NCI-H2081 (cell line): ENCODE results near the gene RAB15.
"Not testable (repeated sequence)": the region's sequence is repeated elsewhere in the genome, so short reads cannot be mapped to it uniquely, and the experiment has no call there.

Source experiments
- DNase-seq, 2 experiments: peaks; one replicate each; lab custom pipeline; 2025; lab: John Stamatoyannopoulos, UW

Gene RAB15

DNA sequence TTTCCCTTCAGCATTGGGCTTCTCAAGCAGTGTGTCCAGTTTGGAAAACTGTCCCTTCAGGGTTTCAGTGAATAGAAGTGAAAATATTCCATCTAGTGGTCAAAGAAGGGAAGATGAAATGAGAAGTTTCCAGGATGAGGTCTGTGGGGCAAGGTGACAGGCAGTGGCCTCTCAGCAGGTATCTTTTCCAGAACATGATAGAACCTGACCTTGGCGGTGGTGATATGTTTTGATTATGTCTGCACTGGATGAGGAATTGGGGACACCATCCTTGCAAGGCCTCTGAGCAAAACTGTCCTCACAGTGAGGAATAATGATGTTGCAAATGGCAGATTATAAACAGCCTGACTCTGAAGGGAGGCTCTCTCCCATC is 34.3 kb downstream of the RAB15 start:
- DNase-seq, result peak in 1 of 2 experiments; percentile 13

- peak in 1 of 2 experiments; percentile 15 for DNase-seq
Observed at GRCh38 chr14:64937171-64937820, 34.8 kb downstream of the RAB15 start.

DNA sequence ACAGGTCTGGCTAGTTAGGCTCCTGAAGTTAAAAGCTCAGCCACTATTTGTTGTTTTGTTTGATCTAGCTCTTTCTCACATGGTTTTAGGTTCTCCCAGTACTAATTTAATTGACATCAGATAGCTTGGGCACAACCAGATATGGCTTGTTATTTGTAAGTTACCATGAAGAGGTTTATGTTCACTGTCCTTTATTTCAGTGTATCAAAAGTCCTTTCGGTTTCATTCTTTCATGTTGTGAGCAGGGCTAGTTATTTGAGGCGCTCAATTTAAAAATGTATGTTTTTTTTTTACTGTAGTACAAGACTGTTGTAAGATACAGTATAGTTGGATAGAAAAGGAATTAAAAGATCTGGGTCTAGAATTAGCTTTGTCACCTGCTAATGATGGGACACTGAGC is 36.6 kb downstream of the RAB15 start:
- DNase-seq, result no peak

GRCh38 chr14:64934338-64934929 is 37.7 kb downstream of the RAB15 start:
- no peak for DNase-seq

DNA sequence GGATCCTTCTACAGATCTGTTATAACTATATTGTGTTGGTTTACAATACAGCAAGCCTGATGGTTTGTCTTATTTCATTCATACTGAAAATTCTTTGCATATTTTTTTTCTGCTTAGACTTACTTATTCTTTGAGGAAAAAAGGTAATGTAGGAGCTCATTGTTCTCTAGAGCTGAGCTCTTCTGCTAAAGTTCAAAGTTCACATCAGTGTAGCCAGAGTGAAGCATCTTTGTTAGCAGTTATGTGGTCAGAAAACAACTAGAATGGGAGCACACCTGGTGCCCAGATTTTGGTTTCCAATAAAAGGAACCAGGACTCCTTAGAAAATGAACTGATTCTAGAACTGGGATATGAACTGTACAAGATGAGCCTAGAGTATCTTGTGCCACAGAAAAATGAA is 39.9 kb downstream of the RAB15 start:
- no peak for DNase-seq

- no peak for DNase-seq
Observed at GRCh38 chr14:64931123-64931522, 41.0 kb downstream of the RAB15 start.

GRCh38 chr14:64930085-64930843 is 41.9 kb downstream of the RAB15 start:
- DNase-seq, result no peak

- DNase-seq, result no peak
Observed at GRCh38 chr14:64929014-64929359, 43.1 kb downstream of the RAB15 start.

DNA sequence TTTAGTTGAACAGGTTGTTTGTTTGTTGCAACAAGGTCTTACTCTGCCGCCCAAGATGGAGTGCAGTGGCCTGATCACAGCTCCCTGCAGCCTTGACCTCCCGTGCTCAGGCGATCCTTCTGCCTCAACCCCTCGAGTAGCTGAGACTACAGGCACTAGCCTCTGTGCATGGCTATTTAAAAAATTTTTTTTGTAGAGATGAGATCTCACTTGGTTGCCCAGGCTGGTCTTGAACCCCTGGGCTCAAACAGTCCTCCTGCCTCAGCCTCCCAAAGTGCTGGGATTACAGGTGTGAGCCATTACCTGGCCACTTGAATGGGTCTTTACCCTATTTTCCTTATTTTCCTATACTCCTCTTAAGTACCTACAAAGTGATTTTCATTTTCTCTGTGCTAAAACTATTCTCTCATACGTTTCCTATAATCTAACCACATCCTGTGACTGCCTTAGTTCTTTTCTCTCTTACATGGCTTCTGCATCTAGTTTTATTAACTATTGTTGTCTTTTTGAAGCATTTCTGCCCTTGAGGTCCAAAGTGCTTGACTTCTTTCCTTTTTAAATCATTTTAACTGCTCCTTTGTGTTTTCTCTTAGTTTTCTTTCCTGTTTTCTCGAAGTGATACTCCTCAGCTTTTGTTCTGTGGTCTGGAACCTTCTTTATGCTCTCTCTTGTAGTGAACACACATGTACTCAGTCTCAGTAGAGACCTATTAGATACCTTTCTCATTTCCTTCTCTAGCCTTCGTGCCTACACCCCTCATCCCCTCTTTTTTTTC is 43.7 kb downstream of the RAB15 start:
- no peak for DNase-seq

DNA sequence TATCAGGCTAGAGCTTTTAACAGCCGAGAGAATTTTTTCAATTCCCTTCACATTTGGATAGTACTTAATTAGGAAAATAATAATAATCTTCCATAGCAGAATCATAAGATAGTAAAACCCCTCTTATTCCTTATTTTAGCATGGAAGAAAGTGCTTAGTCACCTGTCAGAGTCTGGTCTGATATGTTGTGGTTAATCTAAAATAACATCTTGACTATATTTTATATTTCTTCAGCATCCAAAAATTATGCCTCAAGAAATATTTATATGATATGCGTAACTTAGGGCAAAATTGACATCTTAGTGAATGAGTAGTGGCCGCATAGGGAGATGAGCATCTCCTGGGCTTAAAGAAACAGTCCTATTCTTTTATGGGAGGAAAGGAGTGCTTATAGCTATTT is 45.1 kb downstream of the RAB15 start:
- DNase-seq, result no peak

DNA sequence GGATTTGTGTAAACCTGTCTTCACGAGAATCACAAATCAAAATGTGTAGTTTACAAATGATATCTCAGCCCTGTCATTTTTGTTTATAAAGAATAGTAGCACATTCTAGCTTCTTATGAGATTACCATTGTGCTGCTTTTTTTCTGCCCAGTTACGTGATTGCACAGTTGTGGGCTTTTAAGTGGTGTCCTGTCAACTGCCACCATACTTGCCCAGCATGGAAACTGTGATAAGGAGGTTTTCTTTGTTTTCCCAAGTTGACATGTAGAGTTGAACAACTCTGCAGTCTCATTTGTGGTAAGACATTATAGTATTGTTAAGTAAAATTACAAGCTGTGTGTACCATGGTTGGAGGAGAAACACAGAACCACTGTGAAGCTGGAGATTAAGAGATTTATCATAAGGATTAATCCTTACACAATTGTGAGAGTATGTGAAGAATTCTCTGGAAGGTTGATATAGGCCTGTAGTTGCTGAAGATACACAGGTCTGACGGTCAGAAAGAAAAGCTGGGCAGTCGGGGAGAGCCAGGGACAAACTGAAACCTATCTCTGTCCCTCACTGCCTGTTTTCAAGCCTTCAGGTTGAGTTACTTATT is 45.6 kb downstream of the RAB15 start:
- DNase-seq, result no peak

- DNase-seq, result no peak
Observed at GRCh38 chr14:64923015-64923414, 49.1 kb downstream of the RAB15 start.

DNA sequence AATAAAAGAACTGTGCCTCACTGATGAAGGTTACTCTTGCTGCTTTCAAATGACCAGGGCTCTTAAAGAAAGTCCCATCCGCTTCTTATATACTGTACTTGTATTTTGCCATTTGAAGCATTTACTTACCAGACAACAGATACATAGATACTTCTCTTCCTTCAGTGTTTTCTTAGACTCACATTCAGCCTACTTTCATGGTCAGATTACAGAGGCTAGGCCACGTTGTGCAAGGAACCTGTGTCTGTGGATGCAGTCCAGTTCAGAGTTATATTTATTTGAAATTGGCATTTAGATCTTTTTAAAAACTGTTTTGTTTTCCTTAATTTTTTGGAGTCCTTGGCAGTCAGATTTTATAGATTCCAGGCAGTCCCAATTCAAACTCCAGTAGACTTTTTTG is 51.7 kb downstream of the RAB15 start:
- DNase-seq, result no peak

GRCh38 chr14:64919618-64920017 is 52.5 kb downstream of the RAB15 start:
- DNase-seq, result no peak

DNA sequence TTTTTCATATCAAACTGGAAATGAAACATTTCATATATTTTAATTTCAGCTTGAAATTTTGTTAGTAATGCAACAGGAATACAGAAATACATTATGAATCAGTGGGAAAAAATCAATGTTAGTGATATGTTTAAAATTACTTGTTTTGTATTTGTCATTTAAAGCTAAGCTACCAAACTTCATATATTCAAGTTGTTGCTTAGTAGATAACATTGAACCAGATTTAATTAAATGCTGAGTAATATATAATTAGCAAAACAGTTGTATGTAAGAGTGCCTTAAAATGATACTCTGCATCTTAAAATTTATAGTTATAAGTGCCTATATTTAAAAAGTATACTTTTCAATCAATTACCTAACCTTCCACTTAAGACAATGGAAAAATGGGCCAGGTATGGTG is 52.9 kb downstream of the RAB15 start:
- no peak for DNase-seq

DNA sequence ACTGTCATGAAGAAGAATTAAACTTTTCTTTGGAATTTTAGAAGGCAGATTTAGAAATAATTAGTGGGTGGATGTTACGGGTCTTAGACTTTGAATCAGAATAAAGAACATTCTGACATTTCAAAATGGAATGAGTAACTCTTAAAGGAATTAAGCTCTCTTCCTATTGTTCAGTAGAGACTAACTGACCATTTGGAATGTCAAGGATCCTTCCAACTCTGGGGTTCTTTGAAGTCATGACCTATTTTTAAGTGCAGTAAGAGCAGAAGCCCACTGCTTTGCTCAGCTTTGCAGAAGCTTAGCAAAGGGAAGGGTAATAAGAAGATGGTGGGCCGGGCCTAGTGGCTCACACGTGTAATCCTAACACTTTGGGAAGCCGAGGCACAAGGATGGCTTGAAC is 53.9 kb downstream of the RAB15 start:
- DNase-seq, result no peak

- no peak for DNase-seq
Observed at GRCh38 chr14:64915797-64916196, 56.3 kb downstream of the RAB15 start.

GRCh38 chr14:64915029-64915424 is 57.1 kb downstream of the RAB15 start:
- DNase-seq, result no peak

DNA sequence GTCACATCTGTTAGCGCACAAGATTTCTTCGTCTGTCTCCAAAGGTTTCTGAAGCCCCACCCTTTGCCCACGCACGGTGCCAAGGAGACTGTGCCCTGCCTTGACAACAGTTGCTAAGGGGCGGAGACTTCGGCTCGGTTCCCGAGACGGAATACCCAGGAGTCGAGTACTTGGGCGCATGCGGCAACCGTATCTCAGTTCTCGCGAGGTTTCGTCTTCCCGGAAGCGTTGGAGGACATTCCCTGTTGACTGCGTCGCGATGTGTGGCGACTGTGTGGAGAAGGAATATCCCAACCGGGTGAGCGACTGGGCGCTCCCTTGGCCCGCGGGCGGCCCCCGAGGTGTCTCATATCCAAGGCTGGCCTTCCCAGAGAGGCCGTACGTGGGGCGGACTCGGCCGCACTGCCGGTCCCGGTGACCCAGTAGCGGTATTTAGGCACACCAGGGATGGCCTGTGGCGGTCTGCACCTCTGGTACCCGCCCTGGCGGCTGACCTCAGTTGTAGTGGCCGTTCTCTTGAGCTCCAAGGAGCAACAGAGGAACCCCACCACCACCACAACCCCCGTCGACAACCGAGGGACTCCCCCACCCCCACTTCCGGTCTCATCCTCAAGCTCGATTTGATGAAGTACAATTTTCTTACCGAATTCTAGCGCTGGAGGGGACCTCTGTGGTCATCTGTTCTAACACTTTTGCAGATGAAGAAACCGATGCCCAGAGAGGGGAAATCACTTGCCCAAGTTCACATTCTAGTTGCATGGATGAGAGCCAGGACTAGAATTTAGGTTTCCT is 57.7 kb downstream of the RAB15 start, which contains the start of gene CHURC1:
CHURC1 (plus strand) TSS at position 219 of the 792 bp plus-strand sequence; CDS start at position 260, 41 bp downstream.
- DNase-seq, result peak; percentile 99

- DNase-seq, result not testable (repeated sequence)
Observed at GRCh38 chr14:64913477-64913876, 58.7 kb downstream of the RAB15 start.

DNA sequence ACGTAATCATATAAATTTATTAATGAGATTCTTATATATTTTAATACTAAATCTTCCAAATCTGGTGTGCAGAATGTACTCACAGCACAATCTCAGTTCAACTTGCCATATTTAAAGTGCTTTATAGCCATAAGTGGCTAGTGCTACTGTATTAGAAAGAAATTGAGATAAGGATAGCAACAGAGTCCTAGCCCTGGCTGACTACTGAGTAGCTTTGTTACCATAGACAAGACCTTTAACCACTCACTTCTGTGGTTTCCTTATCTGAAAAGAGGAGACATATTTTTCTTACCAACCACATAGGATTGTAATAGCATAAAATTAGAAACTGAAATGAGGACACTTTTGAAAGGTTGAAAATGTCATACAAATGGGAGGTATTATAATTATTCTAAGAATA is 59.9 kb downstream of the RAB15 start:
- DNase-seq, result no peak
